Right hindlimb (tissue), 1 donor: ENCODE measurements around the gene GABBR2.
"Not testable (repeated sequence)": the region's sequence is repeated elsewhere in the genome, so short reads cannot be mapped to it uniquely, and the experiment has no call there.

ENCODE experiments used
- DNase-seq: peaks from one replicate; pipeline ENCODE4 v3.0.0-alpha.2; 2018

Gene GABBR2

GRCh38 chr9:98311541-98311940 lies 397.2 kb downstream of the GABBR2 start:
- DNase-seq: no peak

- no peak for DNase-seq
Observed at GRCh38 chr9:98310752-98311392, 397.9 kb downstream of the GABBR2 start.

GRCh38 chr9:98306384-98307145 lies 402.2 kb downstream of the GABBR2 start:
- DNase-seq: no peak

- no peak for DNase-seq
Observed at GRCh38 chr9:98304381-98304780, 404.4 kb downstream of the GABBR2 start.

GRCh38 chr9:98303633-98304125 lies 405.1 kb downstream of the GABBR2 start:
- no peak for DNase-seq

- DNase-seq: no peak
Observed at GRCh38 chr9:98302938-98303632, 405.6 kb downstream of the GABBR2 start.

- DNase-seq: no peak
Observed at GRCh38 chr9:98302150-98302549, 406.6 kb downstream of the GABBR2 start.

GRCh38 chr9:98300611-98301010 lies 408.1 kb downstream of the GABBR2 start:
- no peak for DNase-seq

GRCh38 chr9:98298476-98298875 lies 410.3 kb downstream of the GABBR2 start:
- DNase-seq: no peak

GRCh38 chr9:98295824-98296223 lies 412.9 kb downstream of the GABBR2 start:
- DNase-seq: no peak

GRCh38 chr9:98291820-98292219 lies 416.9 kb downstream of the GABBR2 start:
- no peak for DNase-seq

GRCh38 chr9:98290411-98290810 lies 418.3 kb downstream of the GABBR2 start:
- no peak for DNase-seq

- DNase-seq: no peak
Observed at GRCh38 chr9:98289614-98290201, 419.0 kb downstream of the GABBR2 start.

- DNase-seq: no peak
Observed at GRCh38 chr9:98288881-98289280, 419.9 kb downstream of the GABBR2 start.

GRCh38 chr9:98287384-98287783 lies 421.4 kb downstream of the GABBR2 start:
- DNase-seq: no peak

GRCh38 chr9:98285446-98285845 lies 423.3 kb downstream of the GABBR2 start:
- DNase-seq: no peak

GRCh38 chr9:98284754-98285153 lies 424.0 kb downstream of the GABBR2 start:
- DNase-seq: no peak

GRCh38 chr9:98283143-98283542 lies 425.6 kb downstream of the GABBR2 start:
- not testable (repeated sequence) for DNase-seq

- no peak for DNase-seq
Observed at GRCh38 chr9:98281281-98281680, 427.5 kb downstream of the GABBR2 start.

- no peak for DNase-seq
Observed at GRCh38 chr9:98280574-98280973, 428.2 kb downstream of the GABBR2 start.

GRCh38 chr9:98280162-98280561 lies 428.6 kb downstream of the GABBR2 start:
- DNase-seq: no peak

- no peak for DNase-seq
Observed at GRCh38 chr9:98276907-98277469, 431.7 kb downstream of the GABBR2 start.

GRCh38 chr9:98275159-98275558 lies 433.6 kb downstream of the GABBR2 start:
- no peak for DNase-seq
